Stimulated activated CD4-positive, alpha-beta T cell treated with anti-CD3 and anti-CD28 coated beads, Interleukin-1b, Interleukin-23, amount 100 ng/mL, for 24 hours (primary cell): ENCODE results near the gene HACL1.

Experiments used
- DNase-seq, 4 experiments: peaks; one replicate each; pipeline ENCODE4 v3.0.0-alpha.2; 2020; ENCODE audit warnings: low read depth in 4 of 4, low spot score in 1 of 4

Gene HACL1

DNA sequence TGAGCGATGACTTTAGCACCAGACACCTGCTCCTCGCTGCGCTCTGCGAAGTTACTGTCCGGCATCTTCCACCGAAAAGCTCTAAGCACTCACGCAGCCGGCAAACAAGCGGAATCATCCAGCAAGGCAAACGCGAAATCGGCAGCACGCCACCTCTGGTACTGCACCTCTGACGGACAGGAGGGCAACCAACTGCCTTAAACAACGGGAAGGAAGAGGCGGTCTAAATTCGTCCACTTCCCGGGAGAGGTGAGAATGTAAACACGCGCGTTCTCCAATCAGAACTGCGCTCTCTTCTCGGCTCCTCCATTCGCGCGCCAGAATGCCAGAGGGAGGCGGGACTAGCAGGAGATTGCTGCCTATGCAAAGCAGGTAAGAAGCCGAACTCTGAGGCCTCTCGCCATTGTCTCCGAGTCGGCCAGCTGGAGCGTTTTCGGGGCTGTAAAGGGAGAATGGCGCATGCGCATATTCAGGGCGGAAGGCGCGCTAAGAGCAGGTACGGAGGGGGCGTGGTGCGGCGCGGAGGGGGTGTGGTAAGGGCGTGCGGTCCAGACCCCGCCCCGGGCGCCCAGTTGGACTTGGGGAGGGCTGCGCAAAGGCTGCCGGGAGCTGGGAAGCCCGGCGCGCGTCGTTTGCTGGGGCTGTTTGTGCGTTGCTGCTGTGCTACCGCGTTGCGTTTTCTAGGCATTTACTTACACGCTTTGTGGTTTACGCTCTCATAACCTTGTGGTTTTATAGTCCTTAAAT lies at the start of gene HACL1, which contains the start of gene BTD:
TSS of gene HACL1 (minus strand) at position 171 of the 747 bp plus-strand sequence. CDS start at position 65, 106 bp downstream.
TSS of gene BTD (plus strand) at position 347 of the 747 bp plus-strand sequence. CDS start 33,695 bp downstream, outside the sequence.
- DNase-seq = peak; percentile 97 to 99 (median 98)

DNA sequence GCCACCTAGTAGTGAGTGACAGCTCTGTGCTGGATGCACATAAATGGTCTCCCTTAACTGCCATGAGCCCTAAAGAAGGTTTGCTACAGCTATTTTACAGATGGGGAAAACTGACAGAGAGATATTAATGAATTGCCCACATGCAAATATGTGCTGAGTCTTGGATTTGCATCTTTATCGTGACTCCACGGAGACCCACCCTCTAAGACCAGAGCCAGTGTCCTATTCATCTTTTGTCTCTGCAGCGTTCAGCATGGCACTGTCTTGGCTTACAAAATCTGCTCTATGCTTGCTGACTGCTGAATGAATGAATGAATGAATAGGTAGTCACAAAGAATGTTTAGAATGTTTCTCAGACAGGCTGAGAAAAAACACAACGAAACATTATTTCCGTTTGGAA lies 48.5 kb upstream of the HACL1 start:
- no peak for DNase-seq

DNA sequence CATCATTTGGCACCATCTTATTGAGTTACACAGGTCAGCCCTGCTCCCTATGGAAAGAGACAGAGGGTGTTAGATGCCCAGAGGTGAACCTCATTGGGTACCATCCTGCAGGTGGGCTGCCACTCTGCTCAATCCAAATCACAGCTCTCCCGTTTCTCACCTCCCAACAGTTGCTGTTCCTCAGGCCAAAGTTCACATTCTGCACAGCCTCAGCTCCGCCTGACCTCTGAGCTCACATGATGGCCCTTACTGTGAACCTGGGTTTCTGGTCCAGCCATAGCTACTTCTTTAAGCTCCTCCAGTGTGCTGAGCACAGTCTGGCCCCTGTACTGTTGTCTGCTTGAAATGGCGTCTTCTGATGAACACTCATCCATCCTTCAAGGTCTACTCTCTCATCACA lies 48.0 kb upstream of the HACL1 start:
- no peak for DNase-seq

DNA sequence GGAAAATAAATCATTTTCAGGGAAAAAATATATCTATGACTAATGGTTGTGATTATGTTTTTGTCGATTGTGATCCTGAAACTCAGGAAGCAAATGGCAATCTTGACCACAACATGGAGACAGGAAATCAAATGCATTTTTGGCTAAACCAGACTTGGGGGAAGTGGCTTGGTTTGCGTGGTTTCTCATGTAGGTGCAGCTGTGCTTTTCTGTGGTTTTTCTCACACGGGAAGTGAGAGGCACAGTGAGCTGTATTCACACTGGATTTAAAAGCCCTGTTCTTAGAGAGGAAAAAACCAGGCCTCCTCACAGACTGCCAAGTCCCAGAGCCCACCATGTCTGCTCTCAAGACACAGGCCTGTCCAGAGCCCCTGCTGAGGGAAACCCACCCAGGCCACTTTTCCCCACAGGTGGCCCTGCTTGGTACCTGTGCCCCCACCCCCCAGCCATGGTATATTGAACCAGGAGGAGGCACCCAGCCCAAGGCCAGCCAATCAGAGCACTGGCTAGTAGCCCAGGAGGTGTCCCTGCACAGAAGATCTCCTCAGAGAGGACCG lies 46.3 kb upstream of the HACL1 start:
- DNase-seq = peak in 1 of 4 experiments; percentile 43

DNA sequence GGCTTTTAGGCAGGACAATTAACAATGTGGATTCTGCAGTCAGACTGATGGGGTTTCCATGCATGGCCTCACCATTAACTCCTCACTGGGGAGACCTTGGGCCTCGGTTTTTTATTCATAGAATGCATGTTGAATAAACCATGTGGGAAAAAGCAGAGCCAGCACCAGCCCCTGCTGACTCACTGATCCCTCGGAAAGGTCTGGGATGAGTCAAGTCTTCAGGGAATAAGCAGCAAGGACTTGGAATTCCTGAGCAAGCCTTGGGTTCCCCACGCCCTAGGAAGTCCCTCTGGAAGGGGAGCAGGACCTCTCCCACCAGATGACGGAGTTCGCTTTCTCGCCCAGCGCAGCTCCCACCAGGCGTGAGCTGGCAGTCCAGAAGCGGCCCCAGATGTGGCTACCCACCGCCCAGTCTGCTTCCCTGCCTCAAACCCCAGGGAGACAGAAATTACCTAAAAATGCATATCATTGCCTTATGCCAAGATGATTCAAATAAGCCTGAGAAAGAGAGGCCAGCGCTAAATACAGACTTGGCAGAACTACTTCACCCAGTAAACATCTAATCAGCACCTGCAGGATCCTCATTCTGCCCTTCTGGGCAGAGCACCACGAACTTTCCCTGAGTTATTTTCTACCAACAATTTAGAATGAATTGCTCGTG lies 45.6 kb upstream of the HACL1 start:
- DNase-seq = no peak

DNA sequence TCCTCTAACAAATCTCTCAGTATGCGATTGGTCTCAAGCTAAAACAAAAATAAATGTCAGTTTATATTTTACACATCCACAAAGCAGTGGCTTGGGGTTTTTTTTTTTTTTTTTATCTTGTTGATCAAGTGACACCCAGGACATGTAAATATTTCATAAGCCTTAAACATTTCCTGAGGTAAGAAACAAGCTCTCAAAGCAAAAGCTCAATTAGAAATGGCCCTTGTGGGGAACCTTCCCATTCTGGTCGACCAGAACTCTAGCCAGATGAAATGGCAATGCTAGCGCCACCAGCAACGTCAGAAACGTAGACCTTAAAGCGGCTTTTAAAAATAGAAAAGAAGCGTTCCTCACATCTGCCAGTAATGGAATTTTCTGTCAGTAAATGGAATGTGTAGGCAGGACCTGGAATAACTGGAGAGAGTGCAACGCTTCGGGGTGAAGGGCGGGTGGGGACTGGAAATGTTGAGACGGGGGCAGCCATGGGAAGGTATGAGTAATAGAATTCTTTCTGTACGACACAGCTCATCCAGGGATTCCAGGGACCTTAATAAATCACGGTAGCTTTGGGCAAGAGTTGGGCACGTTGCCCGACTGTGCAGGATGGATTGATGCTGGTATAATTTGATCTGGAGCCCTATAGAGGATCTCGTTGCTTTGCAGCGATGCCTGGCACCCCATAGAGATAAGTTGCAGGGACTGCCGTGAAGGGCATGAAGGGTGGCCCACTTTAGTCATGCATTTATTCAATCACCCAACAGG lies 44.6 kb upstream of the HACL1 start:
- no peak for DNase-seq

DNA sequence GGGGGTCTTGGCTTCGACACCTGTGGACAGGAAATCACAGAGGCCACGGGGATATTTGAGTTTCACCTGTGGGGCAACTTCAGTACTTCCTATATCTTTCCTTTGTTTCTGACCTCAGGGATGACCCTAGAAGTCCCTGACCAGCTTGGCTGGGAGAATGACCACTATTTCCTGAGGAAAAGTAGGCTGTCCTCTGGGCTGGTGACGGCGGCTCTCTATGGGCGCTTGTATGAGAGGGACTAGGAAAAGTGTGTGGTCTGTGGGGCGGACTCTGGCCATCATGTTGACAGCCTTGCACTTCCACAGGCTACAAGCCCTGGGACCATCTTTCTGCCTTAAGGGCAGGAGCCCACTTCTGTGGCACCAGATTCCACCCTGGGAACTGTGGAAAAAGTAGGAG lies 43.9 kb upstream of the HACL1 start:
- no peak for DNase-seq

DNA sequence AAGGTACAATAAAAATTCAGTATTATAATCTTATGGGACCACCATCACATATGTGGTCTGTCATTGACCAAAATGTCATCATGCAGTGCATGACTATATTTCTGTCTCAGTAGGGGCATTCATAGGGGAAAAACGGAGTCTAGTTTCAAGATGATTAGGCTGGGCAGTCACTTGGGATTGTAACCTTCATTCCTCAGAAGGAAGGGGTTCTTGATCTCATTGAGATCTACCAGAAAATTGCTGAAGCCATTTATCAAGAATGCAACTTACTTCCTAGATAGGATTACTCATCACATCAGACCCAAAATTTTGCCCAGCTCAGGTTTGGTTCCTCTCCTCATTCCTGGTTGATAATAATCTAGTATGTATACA lies 37.5 kb upstream of the HACL1 start:
- DNase-seq = no peak

DNA sequence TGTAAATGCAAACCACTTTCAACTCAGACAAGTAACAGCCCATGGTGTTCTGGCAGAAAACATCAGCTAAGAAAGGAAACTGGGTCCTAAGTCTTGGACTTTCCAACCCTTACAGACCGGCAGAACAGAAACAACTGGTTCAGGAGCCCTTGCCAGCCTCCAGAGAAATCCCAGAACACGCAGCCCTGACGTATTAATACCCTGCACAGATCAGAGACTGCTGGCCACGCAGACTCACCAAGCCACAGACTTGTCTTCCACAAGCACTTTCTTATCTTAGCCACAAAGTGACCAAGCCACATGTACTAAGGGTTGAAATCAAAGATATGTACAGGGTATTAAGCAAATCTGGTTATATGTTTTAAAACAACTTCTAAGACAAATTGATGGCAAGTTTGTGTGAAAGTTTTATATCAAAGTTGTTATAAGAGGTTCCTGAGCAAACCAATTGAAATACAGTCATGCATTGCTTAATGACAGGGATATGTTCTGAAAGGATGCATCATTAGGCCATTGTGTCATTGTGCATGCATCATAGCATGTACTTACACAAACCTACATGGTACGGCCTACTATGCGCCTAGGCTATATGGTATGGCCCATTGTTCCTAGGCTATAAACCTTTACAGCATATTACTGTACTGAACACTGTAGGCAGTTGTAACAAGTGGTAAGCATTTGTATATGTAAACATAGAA lies 37.0 kb upstream of the HACL1 start:
- no peak for DNase-seq

DNA sequence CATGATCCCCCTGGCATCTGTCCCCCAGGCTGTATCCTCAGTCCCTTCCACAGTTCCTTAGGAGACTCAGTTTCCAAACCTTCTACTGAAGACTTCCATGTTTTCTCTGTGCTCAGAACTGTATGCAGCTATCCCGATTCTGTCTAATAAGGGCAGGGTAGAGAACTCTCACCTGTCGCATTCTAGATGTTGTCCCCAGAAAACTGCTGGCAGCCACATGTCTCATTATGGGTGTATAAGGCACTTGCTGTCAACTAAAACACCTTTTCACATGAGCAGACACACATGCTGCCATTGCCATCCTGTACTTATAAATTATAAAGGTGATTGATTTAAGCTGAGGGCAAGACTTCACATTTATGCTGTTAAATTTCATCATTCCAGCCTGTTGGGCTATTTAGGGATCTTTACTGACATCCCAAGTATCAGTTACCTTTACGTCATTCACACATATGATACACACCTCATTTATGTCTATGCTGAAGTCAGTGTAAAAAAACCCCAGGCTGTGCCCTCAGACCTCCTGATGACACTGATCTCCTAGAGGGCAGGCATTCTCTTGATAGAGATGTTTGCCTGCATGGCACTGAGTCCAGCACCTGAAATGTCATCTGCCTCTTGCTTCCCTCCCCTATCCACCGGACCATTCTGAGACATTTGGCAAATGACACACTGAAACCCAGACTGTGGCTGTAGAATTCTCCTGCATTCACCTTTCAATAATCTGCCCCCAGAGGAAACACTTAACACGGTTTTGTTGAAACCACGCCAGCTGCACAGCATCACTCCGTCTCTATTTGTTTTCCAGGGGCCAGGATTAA lies 36.0 kb upstream of the HACL1 start:
- DNase-seq = no peak

DNA sequence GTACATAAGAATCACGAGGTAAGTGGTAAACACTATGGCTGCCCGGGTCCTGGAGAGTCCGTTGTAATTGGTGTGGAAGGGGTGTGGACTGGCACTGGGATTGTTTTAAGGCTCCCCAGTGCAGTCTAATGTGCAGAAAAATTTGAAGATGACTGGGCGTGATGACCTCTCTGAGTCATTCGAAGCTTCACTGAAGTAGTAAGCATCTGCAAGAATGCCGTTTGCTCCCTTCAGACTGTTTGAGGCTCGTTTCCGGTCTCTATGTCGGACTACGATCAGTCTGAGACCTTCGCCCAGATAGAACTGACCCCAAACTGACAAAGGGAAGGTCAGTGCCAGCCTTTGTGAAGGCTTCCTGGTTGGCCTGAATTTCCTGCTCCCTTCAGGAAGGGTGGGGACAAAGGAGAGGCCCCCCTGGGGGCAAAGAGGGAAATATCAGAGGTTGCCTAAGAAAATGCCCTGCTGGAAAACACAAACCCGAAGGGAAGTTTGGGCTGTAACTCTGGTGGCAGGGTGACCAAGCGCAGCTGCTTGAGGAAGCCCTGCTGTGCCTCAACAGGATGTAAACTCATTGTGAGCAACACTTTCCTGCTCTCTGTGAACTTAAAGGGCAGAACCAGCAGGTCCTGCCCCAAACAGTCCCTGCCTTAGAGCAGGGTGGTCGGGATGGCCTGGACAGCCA lies 34.8 kb upstream of the HACL1 start:
- DNase-seq = peak in 1 of 4 experiments; percentile 29

DNA sequence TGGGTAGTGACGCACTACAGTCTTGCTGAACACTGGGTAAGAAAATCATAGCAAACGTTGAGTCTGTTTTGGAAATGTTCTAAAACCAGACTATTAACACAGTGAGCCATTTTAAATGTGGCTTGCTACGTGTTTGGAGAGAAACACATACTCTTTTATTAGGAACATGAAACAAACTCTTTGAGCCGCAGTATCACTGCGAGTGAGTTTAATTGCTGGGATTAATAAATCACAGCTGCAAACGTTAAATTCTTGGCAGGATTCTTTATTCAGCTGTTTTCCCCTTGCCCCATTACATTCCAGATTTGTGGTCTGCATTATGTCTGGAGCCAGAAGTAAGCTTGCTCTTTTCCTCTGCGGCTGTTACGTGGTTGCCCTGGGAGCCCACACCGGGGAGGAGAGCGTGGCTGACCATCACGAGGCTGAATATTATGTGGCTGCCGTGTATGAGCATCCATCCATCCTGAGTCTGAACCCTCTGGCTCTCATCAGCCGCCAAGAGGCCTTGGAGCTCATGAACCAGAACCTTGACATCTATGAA lies 33.8 kb upstream of the HACL1 start:
- DNase-seq = no peak

DNA sequence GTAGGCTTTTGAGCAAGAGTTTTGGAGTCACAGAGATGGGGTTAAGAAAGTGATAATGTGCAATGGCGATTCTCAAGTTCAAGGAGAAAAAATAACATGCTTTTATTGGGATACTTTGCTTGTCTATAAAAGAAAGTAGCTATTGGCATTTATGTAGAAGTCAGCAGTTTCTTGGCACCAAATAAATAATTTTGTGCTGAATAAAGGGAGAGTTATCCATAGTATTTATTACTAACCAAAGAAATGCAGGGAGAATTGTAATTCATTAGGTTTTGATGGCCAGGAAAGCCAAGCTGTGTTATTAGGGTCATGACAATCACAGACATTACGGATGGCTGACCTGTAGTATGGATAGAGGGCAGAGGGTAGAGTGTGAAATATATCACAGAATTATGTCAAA lies 33.3 kb upstream of the HACL1 start:
- DNase-seq = no peak

DNA sequence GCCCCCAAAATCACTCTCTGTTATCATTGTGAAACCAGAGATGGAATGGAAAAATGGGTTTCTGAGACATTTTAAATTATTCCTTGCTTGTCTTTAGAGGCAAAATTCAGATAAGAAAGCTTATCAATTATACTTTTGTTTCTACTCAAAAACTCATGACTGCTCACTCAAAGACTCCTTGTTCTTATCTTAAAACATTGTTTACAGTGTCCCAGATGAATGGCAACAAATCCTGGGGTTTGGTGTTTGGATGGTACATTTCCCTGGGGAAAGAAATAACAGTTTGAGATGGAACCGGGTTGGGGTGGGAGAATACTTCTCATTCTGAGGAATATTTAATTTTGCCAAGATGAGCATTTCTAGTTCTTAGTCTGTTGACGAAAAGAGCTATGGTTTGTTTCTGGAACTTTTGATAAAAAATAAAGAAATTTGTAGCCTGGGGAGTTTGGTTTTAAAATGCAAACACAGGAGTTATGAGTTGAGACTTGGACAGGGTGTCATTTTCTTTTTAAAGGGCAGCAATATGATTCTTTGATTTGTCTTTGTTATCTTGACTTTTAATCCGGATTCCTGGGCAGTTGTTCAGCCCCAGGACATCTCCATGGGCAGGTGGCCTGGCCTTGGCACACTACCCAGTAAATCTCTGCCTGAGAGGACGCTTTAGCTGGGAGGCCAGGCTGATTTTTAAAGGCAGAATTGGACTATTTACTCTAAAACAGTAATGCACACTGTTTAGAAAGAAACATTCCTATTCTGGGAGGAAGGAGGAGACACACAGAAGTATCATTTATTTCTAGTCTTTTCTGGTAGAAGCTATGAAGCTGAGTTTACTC lies 32.6 kb upstream of the HACL1 start:
- DNase-seq = no peak

DNA sequence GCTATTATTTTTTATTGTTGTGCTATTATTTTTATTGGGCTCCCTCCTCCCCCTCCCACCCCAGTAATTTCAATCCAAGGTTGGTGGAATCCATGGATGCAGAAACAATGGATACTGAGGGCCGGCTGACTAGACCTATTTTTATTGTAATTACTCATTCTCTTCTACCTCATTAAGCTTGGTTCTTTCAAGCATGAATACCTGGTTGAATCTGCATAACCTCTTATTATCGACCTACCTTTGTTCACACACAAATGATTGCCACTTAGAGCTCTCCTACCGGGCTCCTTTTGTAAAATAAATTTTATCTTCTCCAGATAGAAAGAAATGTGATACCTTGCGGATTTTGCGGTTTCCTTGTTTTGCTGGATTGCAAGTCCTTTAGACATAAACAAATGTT lies 31.8 kb upstream of the HACL1 start:
- DNase-seq = no peak

DNA sequence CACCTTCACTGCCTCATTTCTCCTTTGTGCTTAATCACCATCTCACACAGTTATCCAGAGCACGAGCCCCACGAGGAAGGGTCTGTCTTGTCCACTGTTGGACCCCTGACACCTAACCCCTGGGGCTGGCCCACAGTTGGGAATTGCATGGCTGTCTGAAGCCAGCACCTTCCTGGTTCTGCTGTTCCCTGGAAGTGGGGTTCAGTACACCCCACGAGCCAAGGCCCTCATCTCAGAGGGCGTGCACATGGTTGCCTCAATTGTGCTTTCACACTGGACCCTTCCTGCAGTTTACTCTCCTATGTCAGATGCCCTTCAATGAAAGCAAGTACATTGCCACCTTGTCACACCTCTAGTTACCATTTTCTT lies 30.8 kb upstream of the HACL1 start:
- no peak for DNase-seq

DNA sequence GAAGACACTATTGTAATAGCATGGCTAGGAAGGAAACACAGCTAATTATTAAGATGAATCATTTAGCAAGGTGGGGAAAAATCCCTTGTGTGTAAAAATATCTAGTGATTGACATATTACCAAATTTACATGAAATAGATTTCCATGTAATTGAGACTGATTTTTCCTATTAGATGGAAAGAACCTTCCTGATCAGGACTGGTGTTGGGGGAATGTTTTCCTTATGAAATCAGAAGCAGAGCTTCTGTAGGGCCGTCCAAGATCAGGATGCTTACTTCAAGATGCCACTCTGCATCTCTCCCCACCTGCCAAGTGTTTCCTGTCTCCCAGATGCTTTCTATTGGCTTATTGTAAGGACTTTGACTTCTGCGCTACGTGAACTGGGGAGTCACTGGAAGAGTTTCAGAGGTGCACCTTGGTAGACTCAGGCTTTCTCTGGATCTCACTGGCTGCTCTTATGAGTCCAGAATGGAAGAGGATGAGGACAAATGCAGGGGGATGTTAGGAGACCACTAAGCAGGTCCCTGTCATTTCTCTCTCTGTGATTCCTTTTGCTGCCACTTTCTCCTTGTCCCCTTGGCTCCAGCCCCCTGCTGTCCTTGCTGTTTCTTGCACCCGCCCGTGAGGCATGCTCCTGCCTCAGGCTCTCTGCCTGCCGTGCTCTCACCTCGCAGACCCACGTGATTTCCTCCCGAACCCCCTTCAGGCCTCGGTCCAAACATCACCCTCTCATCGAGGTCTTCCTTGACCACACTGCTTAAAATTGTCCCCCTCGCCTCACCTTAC lies 30.2 kb upstream of the HACL1 start:
- no peak for DNase-seq
